BE2C (cell line): ENCODE results near the gene PLCG1.

Source experiments
- DNase-seq: peaks from one replicate; pipeline ENCODE4 v3.0.0-alpha.2; 2020
- H3K27me3 ChIP-seq: fragments of 250-450 bp; sonication (Bioruptor Pico); 2 replicates; pipeline ENCODE4 v1.5.1; 2020; ENCODE audit warnings: mild to moderate bottlenecking
- H3K36me3 ChIP-seq: fragments of 250-450 bp; sonication (Bioruptor Pico); 2 replicates; pipeline ENCODE4 v1.5.1; 2020; ENCODE audit warnings: mild to moderate bottlenecking
- H3K4me1 ChIP-seq: fragments of 250-450 bp; sonication (Bioruptor Pico); 2 replicates; pipeline ENCODE4 v1.5.1; 2020
- H3K4me3 ChIP-seq: 2 replicates; pipeline ENCODE4 v1.5.1; 2011; ENCODE audit warnings: low read depth, low read length
- H3K9me3 ChIP-seq: fragments of 250-450 bp; sonication (Bioruptor Pico); 2 replicates; pipeline ENCODE4 v1.5.1; 2020
- TF ChIP-seq, protein P1 (sequence below): IDR thresholded peaks from 2 replicates; pipeline ENCODE4 v1.5.1; 2012; ENCODE audit warnings: mild to moderate bottlenecking, low read depth, low read length

Gene PLCG1

DNA sequence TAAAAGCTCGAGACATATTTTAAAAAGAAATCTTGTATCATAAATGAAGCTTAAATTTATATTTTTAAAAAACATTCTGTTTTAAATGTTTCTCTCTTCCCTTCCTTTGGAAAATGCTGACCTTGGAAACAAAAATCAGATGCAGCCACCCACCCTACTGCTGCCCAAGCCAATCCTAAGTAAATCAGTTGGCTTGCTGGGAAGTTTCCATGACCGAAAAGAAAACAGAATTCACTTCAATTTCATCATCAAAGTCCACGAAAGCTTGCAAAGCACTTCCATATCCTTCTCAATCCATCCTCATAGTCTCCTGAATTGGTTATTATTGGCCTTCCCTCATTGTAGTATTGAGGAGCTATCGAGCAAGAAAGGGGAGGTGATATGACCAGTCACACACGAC is 80.1 kb downstream of the PLCG1 start:
- H3K27me3 ChIP-seq = no peaks in the 10 kb centered on the region
- DNase-seq = no peak
- no peaks in the 10 kb centered on the region for H3K9me3 ChIP-seq
- H3K4me1 ChIP-seq = peaks cover 9% of the 10 kb centered on the region
- no peaks in the 10 kb centered on the region for H3K36me3 ChIP-seq
- TF ChIP-seq, protein P1, sequence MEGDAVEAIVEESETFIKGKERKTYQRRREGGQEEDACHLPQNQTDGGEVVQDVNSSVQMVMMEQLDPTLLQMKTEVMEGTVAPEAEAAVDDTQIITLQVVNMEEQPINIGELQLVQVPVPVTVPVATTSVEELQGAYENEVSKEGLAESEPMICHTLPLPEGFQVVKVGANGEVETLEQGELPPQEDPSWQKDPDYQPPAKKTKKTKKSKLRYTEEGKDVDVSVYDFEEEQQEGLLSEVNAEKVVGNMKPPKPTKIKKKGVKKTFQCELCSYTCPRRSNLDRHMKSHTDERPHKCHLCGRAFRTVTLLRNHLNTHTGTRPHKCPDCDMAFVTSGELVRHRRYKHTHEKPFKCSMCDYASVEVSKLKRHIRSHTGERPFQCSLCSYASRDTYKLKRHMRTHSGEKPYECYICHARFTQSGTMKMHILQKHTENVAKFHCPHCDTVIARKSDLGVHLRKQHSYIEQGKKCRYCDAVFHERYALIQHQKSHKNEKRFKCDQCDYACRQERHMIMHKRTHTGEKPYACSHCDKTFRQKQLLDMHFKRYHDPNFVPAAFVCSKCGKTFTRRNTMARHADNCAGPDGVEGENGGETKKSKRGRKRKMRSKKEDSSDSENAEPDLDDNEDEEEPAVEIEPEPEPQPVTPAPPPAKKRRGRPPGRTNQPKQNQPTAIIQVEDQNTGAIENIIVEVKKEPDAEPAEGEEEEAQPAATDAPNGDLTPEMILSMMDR = no peak
- H3K4me3 ChIP-seq = no peak overlapping the region

- TF ChIP-seq, protein P1 = no peak
- H3K4me3 ChIP-seq = no peak overlapping the region
- no peaks in the 10 kb centered on the region for H3K27me3 ChIP-seq
- no peaks in the 10 kb centered on the region for H3K36me3 ChIP-seq
- peaks cover 6% of the 10 kb centered on the region for H3K4me1 ChIP-seq
- no peak for DNase-seq
- no peaks in the 10 kb centered on the region for H3K9me3 ChIP-seq
These were observed 81.1 kb downstream of the PLCG1 start for GRCh38 chr20:41218466-41218865.

GRCh38 chr20:41219824-41220223 is 82.5 kb downstream of the PLCG1 start:
- Histone ChIP-seq H3K4me1 (no peaks in the 10 kb centered on the region; the same call in none of the 2 replicates), H3K4me3 (no peak overlapping the region), H3K27me3 (no peaks in the 10 kb centered on the region), H3K9me3 (no peaks in the 10 kb centered on the region), H3K36me3 (no peaks in the 10 kb centered on the region)
- TF ChIP-seq, protein P1 = no peak
- DNase-seq = no peak

DNA sequence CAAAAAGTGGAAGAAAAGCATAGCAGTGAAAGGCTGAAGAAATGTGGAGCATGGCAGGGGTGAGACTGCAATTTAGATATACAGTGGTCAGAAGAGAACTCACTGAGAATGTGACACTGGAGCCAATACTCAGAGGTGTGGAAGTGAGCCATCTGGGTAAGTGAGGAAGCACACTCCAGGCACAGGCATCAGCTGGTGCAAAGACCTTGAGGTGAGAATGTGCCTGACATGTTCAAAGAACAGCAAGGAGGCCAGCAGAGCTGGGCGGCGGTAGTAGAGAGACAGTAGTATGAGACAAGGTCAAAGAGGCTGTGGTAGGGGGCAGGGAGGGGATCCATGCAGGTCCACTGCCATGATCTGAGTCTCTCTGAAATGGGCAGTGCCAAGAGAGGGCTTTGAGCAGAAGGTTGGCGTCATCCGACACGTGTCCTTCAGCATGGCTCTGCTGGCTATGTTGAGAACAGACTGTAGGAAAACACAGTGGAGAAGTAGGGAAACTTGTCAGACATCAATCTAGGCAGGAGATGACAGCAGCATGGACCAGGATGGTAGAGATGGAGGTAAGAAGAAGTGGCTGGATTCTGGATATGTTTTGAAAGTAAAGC is 84.4 kb downstream of the PLCG1 start:
- Histone ChIP-seq H3K4me1 (no peaks in the 10 kb centered on the region; the same call in none of the 2 replicates), H3K9me3 (no peaks in the 10 kb centered on the region), H3K27me3 (no peaks in the 10 kb centered on the region), H3K36me3 (no peaks in the 10 kb centered on the region), H3K4me3 (no peak overlapping the region)
- TF ChIP-seq, protein P1 = no peak
- no peak for DNase-seq

- no peaks in the 10 kb centered on the region; the same call in none of the 2 replicates for H3K4me1 ChIP-seq
- H3K4me3 ChIP-seq = no peak overlapping the region
- no peak for DNase-seq
- no peaks in the 10 kb centered on the region for H3K9me3 ChIP-seq
- TF ChIP-seq, protein P1 = no peak
- H3K36me3 ChIP-seq = no peaks in the 10 kb centered on the region
- no peaks in the 10 kb centered on the region for H3K27me3 ChIP-seq
These were observed 85.0 kb downstream of the PLCG1 start for GRCh38 chr20:41222296-41222695.

DNA sequence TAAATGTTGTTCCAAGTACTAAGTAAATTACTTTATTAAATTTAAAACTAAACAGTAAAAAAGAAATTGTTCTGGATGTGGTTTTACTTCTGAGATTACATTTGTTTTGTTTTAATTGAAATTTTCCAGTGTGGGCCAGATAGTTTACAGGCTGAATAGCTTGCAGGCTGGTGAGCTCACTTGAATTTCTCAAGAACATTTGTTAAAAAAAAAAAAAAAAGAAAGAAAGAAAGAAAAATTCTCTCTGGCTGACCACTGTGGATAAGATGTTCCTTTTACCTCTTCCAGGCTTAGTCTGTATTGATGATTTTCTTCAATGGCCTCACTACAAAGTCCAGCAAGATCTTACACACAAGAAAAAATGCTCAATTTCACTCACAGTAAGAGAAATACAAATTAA is 85.4 kb downstream of the PLCG1 start:
- no peak for DNase-seq
- TF ChIP-seq, protein P1 = no peak
- Histone ChIP-seq H3K27me3 (no peaks in the 10 kb centered on the region), H3K36me3 (no peaks in the 10 kb centered on the region), H3K9me3 (no peaks in the 10 kb centered on the region), H3K4me1 (no peaks in the 10 kb centered on the region; the same call in none of the 2 replicates), H3K4me3 (no peak overlapping the region)
